GM18511 (cell line): ENCODE data around the gene CHN2.
"Not testable (repeated sequence)": the region's sequence is repeated elsewhere in the genome, so short reads cannot be mapped to it uniquely, and the experiment has no call there.

ENCODE experiments used
- ATAC-seq: cut with Tn5 transposase; IDR thresholded peaks from one replicate; pipeline ENCODE4 v1.9.1; 2021; ENCODE audit warnings: mild to moderate bottlenecking, moderate library complexity; ENCODE audit not compliant: unreplicated experiment

Gene CHN2

DNA sequence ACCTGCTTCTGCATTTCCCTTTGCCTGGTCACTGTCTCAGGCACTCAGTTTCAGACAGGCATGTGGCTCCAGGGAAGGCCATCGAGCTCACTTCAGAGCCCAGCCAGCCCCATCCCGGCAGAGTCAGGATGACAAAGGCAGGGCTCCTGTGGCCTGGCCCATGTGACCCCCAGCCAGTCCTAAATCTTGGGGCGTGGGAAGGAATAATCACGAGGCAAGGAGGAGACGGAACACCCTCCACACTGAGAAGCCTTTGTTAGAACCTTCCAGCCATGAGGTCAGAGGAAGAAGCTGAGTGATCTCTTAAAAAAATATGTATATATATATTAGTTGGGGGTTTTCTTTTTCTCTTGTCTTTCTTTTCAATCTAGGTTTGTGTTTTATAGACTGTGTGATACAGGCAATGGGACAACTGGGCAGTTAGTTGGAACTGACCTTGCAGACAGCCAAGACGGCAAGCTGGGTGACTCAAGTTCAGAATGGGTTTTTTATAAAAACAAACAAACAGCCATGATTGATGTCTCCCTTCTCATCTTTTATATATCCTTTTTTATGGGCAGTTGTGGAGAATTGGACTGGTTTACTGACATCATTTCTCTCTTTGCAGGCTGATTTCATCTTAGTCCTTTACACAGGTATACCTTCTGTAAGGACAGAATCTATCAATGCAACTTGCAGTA, 60.8 kb downstream of the CHN2 start:
- ATAC-seq = no peak

DNA sequence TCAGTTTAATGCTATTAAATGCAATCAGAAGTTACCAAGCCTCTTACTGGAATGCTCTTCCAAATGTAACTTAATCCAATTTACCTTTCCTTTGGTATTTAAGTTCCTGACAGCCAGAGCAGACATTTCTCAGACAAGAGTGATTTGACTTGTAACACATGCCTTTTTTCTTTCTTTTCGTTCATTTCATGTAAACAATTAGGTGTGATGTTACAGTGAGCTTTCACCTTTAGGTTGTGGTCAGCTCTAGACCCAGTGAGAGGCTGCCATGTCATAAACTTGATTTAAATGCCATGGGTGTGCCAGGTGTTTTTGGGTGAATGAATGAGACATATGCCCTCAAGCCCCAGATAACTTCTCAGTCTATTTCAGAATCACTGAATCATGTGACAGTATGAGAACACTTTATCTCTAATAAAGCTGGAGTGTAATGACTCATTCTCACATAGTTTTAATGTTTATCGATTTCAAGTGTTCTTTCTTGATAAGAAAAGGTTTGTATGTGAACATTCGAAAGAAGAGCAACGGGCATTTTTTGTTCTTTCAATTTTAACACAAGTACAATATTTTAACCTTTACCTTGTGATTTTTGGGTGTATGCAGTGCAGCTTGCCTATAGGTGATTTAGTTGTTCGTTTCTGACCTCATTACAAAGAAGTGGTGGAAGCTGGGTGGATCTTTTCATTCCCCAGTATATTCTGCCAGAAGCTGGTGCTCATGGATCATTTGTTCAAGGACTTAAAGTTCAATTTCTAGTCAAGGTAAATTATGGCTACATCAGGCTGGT, 61.5 kb downstream of the CHN2 start:
- no peak for ATAC-seq

DNA sequence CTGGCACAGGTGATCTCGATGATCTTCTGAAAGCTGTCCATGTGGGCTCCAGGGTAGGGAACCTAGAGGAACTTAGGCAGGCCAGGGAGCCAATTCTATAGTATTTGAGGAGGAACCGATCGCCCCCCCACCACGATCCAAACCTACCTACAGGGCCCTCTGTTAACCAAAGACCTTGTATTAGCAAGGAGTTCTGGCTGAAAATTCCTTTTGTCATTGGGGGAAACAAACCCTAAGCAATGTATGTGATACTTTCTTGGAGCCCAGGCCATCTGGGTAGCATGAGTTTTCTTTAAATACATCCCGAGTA, 62.1 kb downstream of the CHN2 start:
- no peak for ATAC-seq

DNA sequence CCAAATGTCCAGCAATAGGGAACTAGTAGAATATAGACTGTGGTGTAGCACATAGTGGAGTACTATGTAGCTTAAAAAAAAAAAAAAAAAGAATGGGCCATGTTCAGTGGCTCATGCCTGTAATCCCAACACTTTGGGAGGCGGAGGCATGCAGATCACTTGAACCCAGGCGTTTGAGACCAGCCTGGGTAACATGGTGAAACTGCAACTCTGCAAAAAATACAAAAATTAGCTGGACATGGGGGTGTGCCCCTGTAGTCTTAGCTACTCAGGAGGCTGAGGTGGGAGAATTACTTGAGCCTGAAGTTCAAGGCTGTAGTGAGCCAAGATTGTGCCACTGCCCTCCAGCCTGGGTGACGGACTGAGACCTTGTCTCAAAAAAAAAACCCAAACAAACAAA, 64.4 kb downstream of the CHN2 start:
- ATAC-seq = no peak

DNA sequence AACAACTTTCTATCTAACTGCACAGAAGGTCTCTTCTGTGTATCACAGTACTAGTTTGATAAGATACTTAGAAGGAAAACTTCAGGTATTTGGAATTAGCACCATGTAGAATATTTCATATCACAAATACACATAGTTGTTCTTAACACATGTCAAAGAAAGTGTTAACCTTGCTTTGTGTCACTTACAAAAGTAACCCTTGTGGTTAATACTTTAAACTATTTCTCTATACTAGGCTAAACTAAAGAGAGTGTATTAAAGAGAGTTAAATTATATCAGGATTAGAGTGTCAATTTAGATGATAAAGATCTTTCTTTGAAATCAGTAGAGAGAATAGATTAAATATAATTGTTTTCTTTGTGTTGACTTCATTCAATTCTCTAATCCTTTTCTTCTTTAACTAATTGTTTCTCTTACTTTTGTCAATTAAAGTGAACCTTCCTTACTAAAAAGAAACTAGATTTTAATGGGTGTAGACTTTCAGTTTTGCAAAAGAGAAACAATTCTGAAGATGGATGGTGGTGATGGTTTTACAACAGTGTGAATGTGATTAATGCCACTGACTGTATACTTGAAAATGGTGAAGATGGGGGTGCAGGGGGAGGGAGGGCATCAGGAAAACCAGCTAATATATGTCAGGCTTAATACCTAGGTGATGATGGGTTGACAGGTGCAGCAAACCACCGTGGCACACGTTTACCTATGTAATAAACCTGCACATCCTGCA, 67.8 kb downstream of the CHN2 start:
- no peak for ATAC-seq

DNA sequence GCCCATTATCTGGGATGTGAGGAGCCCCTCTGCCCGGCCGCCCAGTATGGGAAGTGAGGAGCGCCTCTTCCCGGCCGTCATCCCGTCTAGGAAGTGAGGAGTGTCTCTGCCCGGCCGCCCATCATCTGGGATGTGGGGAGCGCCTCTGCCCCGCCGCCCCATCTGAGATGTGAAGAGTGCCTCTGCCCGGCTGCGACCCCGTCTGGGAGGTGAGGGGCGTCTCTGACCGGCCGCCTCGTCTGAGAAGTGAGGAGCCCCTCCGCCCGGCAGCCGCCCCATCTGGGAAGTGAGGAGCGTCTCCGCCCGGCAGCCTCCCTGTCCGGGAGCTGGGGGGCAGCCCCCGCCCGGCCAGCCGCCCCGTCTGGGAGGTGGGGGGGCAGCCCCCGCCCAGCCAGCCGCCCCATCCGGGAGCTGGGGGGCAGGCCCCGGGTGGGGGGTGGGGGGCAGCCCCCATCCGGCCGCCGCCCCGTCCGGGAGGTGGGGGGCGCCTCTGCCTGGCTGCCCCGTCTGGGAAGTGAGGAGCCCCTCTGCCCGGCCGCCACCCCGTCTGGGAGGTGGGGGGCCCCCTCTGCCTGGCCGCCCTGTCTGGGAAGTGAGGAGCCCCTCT, 69.1 kb downstream of the CHN2 start:
- not testable (repeated sequence) for ATAC-seq

DNA sequence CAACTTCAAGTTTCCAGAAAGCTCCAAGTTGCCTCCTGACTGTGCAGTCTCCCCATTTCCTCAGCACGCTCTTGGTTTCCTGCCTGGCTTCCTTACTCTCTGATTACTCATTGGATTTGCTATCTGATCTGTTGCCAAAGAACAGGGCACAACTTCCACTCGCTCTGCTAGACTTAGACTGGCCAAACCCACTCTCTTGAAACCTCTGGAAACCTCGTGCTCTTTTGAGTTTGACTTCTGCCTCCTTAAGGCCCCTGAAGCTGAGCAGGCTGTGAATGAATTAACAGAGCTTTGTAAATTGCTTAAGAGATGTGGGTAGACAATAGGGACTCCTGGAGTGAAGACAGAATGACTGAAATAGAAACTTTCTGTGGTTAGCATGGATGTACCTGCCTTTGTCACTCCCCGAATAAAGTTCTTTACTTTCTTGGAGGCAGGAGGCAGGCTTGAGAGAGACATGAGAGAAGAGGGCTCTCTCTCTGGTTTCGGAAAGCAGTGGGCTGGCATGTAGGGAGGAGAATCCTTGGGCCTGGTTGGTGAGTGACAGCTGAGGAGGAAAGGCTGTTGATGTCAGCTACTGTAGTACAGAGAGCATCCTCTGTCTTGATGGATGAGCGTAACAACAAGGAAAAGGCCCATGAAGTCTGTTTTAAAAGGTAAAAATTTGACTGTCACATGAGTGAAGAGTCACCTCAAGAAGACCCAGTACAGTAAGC, 70.8 kb downstream of the CHN2 start:
- no peak for ATAC-seq

DNA sequence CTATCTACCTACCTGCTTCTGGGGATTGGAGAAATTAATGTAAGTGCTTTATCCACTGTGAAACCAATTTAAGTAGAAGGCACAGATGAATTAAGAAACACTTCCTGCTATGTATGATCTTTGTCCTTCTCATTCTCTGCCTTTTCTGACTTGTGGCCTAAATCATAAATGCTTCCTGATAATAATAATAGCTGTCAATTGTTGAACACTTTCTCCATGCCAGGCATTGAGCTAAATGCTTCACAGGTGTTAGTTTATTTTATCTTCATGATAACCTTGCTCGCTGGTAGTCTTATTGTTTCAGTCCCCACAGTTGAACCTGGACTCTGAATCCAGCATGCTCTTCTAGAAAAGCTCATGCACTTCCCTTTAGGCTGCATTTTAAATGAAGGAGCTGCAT, 75.4 kb downstream of the CHN2 start:
- ATAC-seq = no peak

DNA sequence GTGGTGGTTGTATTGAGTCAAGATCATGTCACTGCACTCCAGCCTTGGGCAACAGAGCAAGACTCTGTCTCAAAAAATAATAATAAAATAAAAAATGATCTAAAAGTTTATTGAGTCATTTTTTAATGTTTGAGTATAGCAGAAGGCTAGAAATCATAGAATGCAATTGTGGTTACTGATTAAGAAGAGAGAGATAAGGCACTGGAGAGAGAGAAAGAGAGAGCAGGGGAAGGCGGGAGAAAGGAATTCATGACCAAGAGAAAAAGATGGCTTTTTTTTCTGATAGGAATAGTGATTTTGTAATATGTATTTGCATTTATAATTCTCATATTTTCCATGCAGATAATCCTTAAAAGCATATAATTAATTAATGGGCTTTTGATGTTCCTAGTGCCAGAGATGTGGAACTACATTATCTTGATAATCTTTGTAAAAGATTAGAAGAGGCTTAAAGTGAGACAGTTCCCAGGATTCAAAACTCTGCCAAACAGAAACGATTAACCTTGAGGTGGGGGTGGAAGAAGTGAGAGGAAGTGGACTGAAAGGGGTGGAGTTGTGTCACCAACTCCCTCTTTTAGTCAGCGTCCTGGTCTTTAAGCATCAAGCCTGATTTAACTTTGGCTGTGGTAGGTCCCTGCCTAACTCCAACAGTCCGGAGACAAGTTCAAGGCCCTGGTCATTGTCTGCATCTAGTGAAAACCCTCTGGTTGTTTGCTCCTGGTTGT, 76.2 kb downstream of the CHN2 start:
- no peak for ATAC-seq

DNA sequence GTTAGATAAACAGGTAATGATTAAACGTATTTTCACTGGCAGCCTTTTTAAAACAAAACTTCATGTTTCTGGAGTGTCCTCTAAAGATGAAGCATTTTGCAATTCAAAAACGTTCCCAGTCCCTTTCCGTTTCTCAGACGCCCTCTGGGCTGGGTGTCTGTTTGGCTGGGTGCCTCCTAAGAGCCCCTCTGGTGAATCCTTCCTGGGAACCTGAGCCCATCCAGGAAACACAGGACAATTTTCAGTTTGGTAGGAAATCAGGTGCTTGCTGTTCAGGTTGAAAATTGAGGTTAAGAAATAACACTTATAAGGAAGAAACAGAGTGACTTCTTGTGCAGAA, 76.7 kb downstream of the CHN2 start:
- no peak for ATAC-seq

DNA sequence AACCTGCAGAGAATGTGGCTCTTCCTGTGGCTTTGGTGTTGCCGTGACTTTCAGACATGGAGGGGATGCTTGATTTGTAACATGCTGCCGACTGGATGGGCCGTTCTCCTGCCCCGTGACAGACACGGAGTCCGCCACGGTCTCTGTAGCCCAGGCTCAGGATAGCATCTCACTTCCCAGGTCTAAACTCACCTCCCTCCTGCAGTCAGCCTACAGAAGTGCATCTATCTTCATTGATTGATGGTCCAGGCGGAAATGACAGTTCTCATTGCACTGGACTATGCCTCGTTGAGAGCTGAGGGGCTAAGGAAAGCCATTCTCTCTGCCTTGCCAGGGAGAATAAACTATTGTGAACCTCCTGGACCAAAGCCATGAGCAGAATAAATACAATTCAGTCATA, 77.5 kb downstream of the CHN2 start:
- no peak for ATAC-seq

DNA sequence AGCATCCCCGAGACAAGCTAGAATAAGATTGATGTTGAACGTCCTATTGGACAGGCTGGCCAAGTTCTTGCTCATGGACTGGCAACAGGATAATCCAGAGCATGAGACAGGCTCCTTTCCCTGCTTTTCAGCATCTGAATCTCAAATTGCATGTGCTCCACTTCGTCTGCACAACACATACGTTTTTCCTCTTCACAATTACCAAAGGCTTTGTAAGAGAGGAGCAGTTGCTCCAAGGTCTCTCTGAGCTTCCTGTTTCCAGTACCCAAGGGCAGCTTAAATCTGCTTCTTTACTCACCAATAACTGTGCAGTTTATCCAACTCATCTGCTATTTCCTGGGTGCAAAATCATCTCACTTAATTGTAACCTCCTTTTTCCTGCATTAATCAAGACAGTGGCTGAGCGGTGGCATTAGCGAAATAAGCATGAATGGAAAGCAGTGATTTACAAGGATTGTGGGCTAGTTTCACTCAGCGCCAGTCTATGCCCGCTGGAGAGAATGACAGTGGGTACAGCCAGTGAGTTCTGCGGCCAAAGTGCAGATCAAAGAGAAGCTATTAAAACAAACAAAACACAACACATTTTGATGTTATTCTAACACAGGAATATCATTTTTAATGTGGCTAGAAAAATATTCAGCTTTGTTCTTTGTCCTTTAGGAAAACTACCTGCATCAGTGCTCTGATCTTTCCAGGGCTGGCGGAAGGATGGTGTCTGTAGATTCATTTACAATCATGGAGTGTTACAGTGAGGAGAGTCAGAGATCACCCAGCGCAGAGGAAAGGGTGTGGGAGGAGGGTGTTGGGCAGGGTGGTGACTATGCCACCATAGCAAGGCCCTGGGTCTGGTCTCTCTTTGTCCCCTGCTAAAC, 79.8 kb downstream of the CHN2 start:
- no peak for ATAC-seq

DNA sequence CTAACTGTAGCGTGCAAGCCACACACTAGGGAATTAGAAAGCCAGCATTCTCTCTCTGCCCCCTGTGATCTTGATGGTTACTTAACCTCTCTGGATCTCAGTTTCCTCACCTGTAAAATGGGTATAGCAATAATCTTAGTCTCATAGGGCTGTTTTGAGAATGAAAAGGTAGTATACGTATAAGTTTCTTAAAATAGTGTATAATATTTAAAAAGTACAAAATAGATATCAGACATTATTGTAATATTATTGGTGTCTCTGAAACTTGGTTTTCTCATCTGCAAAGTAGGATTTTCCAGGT, 80.4 kb downstream of the CHN2 start:
- ATAC-seq = no peak

DNA sequence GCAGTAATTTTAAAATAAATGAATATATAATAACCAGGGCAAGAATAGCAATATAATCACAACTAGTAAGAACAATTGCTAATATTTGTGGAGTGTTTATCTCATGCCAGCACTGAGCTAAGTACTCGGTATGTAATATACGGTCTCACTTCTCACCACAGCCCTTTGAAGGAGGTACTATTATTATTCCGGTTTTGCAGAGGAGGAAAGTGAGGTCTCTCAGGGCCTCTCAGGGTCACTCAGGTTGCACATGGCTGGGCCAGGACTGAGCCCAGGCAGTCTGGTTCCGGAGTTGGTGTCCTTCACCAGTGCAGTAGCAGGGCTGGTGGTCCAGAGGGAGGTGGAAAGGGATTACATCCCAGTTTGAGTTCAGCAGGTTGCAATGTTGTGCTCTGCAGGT, 80.9 kb downstream of the CHN2 start:
- ATAC-seq = no peak

DNA sequence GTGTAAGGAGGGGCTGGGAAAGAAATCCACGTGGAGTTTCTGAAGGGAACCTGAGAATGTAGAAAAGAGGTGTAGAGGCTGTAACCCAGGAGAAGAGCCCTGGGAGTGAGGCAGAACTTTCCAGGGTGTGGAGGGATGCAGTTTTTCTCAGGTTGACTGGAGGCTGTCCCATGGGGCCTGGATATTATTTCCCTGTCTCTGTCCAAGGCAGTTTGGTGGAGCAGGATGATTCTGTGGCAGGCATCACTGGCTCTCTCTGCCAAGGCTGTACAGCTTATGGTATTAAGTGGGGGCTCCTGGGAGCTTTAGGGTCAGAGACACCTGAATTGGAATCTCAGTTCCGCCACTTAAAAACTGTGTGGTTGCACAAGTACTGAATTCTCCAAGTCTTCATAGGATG, 81.6 kb downstream of the CHN2 start:
- no peak for ATAC-seq

DNA sequence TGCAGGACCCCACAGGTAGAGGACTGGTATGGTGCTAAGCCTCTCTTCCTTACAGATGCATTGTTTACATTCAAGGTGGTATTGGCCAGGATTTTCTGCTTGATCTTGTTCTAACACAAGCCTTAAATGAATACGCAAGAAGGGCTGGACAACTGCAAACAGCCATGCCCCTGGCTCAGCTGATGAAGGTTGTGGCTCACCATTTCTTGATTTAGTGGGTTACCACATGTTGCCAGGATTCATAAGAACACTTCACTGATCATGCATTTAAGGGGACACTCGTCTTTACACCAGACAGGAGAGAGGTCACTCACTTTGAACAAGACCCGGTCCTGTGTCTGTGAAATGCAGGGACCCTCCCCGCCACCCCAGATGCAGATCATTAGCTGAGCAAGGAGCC, 82.2 kb downstream of the CHN2 start:
- ATAC-seq = no peak

DNA sequence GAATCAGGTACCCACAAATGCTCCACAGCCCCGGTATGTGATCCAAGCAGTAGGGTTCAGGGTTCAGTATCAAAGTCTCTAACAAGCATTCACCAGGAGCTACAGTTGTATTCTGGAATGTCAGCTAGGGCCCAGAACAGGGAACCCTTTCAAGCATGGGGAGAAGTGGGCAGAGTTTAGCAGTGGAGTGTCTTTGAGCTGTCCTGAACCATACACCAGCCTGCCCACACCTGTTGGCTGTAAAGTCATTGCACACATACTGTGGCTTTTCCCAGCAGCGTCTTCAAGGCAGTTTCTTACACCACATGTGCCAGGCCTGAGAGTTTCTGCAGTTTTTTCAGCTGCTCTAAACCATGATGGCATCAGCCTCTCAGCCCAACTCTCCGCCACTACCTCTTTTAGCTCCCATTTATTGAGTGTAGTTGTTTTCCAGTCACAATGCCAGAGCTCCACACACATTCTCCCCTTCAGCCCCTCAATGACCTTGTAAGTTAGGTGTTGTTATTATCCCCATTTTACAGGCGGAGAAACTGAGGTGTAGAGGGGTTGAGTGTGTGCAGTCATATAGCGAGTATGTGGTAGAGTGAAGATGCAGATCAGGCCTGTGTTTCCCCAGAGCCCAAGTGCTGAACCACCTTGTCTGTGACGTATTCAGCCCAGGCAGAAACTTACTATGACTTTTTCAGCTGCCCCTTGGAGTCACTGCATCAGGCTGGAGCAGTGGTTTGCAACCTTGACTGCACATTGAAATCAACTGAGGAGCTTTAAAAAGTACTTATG, 83.1 kb downstream of the CHN2 start:
- ATAC-seq = no peak

DNA sequence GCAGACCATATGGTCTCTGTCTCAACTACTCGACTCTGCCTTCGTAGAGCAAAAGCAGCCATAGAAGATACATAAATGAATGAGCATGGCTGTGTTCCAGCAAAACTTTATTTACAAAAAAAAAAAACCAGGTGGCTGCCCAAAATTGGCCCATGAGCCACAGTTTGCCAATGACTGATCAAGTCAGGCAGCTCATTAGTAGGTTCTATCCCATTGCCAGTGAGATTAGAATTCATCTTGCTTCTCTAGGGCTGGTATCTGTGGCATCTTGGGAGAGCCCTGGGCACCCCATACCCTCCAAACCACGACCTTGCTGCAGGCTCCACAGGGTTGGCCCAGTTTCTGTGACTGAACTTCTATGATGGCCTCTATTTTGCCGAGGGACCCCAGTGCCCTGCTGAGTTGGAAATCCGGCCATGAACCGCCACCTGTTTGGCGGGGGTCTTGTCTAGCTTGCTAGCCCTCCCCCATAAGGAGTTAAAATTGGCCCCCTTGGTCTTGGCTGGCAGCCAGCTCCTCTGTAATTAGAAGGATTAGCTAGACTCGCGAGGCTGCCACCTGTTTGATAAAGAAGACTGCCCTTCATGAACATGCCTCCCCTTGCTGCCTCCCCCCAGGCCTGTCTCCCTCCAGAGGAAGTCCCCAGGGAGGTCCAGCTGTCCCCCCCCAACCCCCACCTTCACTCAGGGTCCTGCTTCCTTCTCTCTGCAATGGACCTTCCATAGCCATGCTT, 83.9 kb downstream of the CHN2 start:
- no peak for ATAC-seq
